Neuronal stem cell (in vitro differentiated cells): ENCODE measurements around the gene IMP4.
A peak's percentile ranks its signal among the peaks of the same experiment; 100 is the strongest.

Experiments used
- DNase-seq: peaks from one replicate; pipeline ENCODE4 v3.0.0-alpha.2; 2013; ENCODE audit warnings: low spot score
- H2AFZ ChIP-seq: one replicate; pipeline ENCODE4 v1.6.1; 2013; ENCODE audit warnings: mild to moderate bottlenecking, low read length, inconsistent platforms
- H2AK5ac ChIP-seq: 2 replicates; pipeline ENCODE4 v1.6.1; 2013; ENCODE audit warnings: low read depth, mild to moderate bottlenecking, inconsistent platforms, low read length, moderate library complexity, mixed read lengths
- H2BK120ac ChIP-seq: 2 replicates; pipeline ENCODE4 v1.6.1; 2013; ENCODE audit warnings: low read depth, mild to moderate bottlenecking, inconsistent platforms, low read length, moderate library complexity, mixed read lengths
- H2BK12ac ChIP-seq: one replicate; pipeline ENCODE4 v1.6.1; 2013; ENCODE audit warnings: low read length, inconsistent platforms
- H2BK15ac ChIP-seq: 2 replicates; pipeline ENCODE4 v1.6.1; 2013; ENCODE audit warnings: mild to moderate bottlenecking, low read length, inconsistent platforms, mixed read lengths
- H2BK5ac ChIP-seq: one replicate; pipeline ENCODE4 v1.6.1; 2013; ENCODE audit warnings: inconsistent platforms, mild to moderate bottlenecking, low read length, moderate library complexity
- H3K14ac ChIP-seq: one replicate; pipeline ENCODE4 v1.6.1; 2013; ENCODE audit warnings: low read length, inconsistent platforms
- H3K18ac ChIP-seq: 2 replicates; pipeline ENCODE4 v1.6.1; 2013; ENCODE audit warnings: low read length, inconsistent platforms
- H3K23ac ChIP-seq: 2 replicates; pipeline ENCODE4 v1.6.1; 2013; ENCODE audit warnings: low read depth, mild to moderate bottlenecking, mixed read lengths, low read length, inconsistent platforms; ENCODE audit not compliant: poor library complexity
- H3K27ac ChIP-seq: replicated peaks from 3 replicates; pipeline ENCODE4 v1.5.1; 2013; ENCODE audit warnings: low read length, inconsistent platforms
- H3K27me3 ChIP-seq, 3 experiments: 2 replicates each; pipeline ENCODE4 v1.6.1; 2013; ENCODE audit warnings: low read length in 3 of 3, mild to moderate bottlenecking in 2 of 3, inconsistent platforms in 1 of 3, low read depth in 1 of 3, mixed read lengths in 1 of 3, moderate library complexity in 1 of 3; ENCODE audit not compliant: control insufficient read depth in 3 of 3, insufficient read depth in 3 of 3
- H3K36me3 ChIP-seq, 2 donors: replicated peaks in 1 of 2; 2 replicates each; pipeline ENCODE4 v1.6.1; 2013; ENCODE audit warnings: low read length in 2 of 2; ENCODE audit not compliant: control insufficient read depth in 2 of 2, insufficient read depth in 2 of 2
- H3K4ac ChIP-seq: 2 replicates; pipeline ENCODE4 v1.6.1; 2013; ENCODE audit warnings: inconsistent platforms, mild to moderate bottlenecking, low read length, moderate library complexity
- H3K4me1 ChIP-seq, 2 donors: 1 replicate in 1 of 2; 2 replicates in 1 of 2; pipeline ENCODE4 v1.6.1; 2013; ENCODE audit warnings: low read length in 2 of 2, low read depth in 1 of 2; ENCODE audit not compliant: control insufficient read depth in 2 of 2, insufficient read depth in 1 of 2
- H3K4me2 ChIP-seq: one replicate; pipeline ENCODE4 v1.6.1; 2013; ENCODE audit warnings: mild to moderate bottlenecking, low read length, inconsistent platforms; ENCODE audit not compliant: insufficient read depth, poor library complexity, severe bottlenecking
- H3K4me3 ChIP-seq, 2 donors: 2 replicates each; pipeline ENCODE4 v1.5.1; 2013; ENCODE audit warnings: low read length in 2 of 2, mild to moderate bottlenecking in 2 of 2, inconsistent platforms in 1 of 2, moderate library complexity in 1 of 2
- H3K79me1 ChIP-seq: one replicate; pipeline ENCODE4 v1.6.1; 2013; ENCODE audit warnings: low read depth, mild to moderate bottlenecking, inconsistent platforms, low read length, moderate library complexity
- H3K9ac ChIP-seq: one replicate; pipeline ENCODE4 v1.6.1; 2013; ENCODE audit warnings: mild to moderate bottlenecking, low read depth, low read length, inconsistent platforms; ENCODE audit not compliant: poor library complexity
- H3K9me3 ChIP-seq, 2 donors: replicated peaks in 1 of 2; 2 replicates each; pipeline versions ENCODE3 to v1.6.1; 2013; ENCODE audit warnings: low read length in 2 of 2, mild to moderate bottlenecking in 2 of 2, inconsistent platforms in 1 of 2, low read depth in 1 of 2, mixed read lengths in 1 of 2, moderate library complexity in 1 of 2; ENCODE audit not compliant: control insufficient read depth in 2 of 2, insufficient read depth in 1 of 2
- H4K8ac ChIP-seq: one replicate; pipeline ENCODE4 v1.6.1; 2013; ENCODE audit warnings: low read depth, mild to moderate bottlenecking, inconsistent platforms, low read length, moderate library complexity
- H4K91ac ChIP-seq: one replicate; pipeline ENCODE4 v1.6.1; 2013; ENCODE audit warnings: low read length, low read depth, mild to moderate bottlenecking, inconsistent platforms; ENCODE audit not compliant: poor library complexity
- WGBS, 2 donors: extraction: QIAGEN DNeasy Blood & Tissue Kit; methylation state at CpG; one replicate each; pipeline ENCODE4 v1.1.7; 2013; ENCODE audit warnings: missing lambda C conversion rate in 2 of 2, mixed read lengths in 1 of 2; ENCODE audit not compliant: insufficient read length in 2 of 2, insufficient replicate concordance in 1 of 2; ENCODE audit errors: extremely low coverage in 2 of 2; 5-methylcytosine and 5-hydroxymethylcytosine counted together

IMP4 gene

DNA sequence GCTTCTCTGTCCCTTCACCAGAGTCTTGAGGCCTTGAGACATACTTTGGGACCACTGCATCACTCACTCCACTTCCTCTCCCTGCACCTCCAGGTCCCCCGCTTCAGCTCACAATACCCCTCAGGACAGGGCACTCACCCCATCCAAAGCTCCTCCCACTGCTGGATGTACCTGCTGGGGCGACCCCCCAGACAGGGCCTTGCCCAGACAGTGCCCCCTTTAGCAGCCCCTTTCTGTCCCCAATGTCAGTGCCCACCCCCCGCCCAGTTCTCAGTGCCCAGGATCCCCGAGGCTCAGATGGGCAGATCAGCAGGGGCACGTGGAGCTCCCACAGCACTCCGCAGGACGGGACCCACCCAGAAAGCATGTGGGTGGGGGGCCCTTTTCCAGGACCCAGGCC lies 23.8 kb upstream of the IMP4 start:
- Histone ChIP-seq H3K27ac (no peak overlapping the region), H3K9me3 (no peaks in the 10 kb centered on the region), H3K36me3 (no peaks in the 10 kb centered on the region), H3K79me1 (no peaks in the 10 kb centered on the region), H2BK15ac (no peak overlapping the region), H3K4ac (no peak overlapping the region), H2BK5ac (no peak overlapping the region), H2BK120ac (no peak overlapping the region), H3K14ac (no peak overlapping the region), H2AFZ (no peak overlapping the region), H2AK5ac (peak overlapping the region; percentile 36), H3K9ac (no peak overlapping the region), H3K4me2 (no peak overlapping the region), H3K4me1 (no peaks in the 10 kb centered on the region), H3K27me3 (peaks cover 0 to 9% (median 0%) of the 10 kb centered on the region in 3 experiments), H4K91ac (no peak overlapping the region), H3K18ac (peak overlapping the region; percentile 58), H3K4me3 (no peak overlapping the region), H2BK12ac (no peak overlapping the region), H4K8ac (no peak overlapping the region), H3K23ac (no peak overlapping the region)
- DNase-seq, result no peak
- no CpG with 5 or more reads among the region's 7 CpGs for whole genome bisulfite sequencing, 2 donors

DNA sequence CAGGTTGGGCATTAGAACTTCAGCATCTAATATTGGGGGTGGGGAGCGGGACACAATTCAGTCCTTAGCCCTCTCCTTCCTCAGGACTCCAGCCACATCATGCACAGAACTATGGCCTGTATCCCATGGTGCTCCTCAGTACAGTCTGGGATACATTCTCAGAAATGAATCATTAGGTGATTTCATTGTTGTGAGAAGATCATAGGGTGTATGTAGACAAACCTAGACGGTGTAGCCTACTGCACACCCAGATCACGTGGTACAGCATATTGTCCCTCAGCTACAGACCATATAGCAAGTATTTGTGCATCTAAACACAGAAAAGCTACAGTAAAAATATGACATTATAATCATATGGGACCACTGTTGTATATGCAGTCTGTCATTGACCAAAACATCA lies 23.2 kb upstream of the IMP4 start:
- Histone ChIP-seq H3K27ac (no peak overlapping the region), H3K36me3 (no peaks in the 10 kb centered on the region), H2BK15ac (no peak overlapping the region), H3K79me1 (no peaks in the 10 kb centered on the region), H4K91ac (no peak overlapping the region), H2BK5ac (no peak overlapping the region), H3K23ac (no peak overlapping the region), H2BK120ac (no peak overlapping the region), H3K4ac (no peak overlapping the region), H3K14ac (no peak overlapping the region), H2BK12ac (no peak overlapping the region), H3K18ac (no peak overlapping the region), H3K9me3 (no peaks in the 10 kb centered on the region), H2AK5ac (no peak overlapping the region), H4K8ac (no peak overlapping the region), H3K4me2 (no peak overlapping the region), H2AFZ (no peak overlapping the region), H3K27me3 (peaks cover 0 to 12% (median 0%) of the 10 kb centered on the region in 3 experiments), H3K4me3 (no peak overlapping the region), H3K4me1 (no peaks in the 10 kb centered on the region), H3K9ac (no peak overlapping the region)
- no CpG with 5 or more reads among the region's 3 CpGs for WGBS, 2 donors
- no peak for DNase-seq

- Histone ChIP-seq H3K36me3 (no peaks in the 10 kb centered on the region), H3K23ac (no peak overlapping the region), H4K91ac (no peak overlapping the region), H3K79me1 (no peaks in the 10 kb centered on the region), H2AFZ (peak overlapping the region; percentile 41), H2BK12ac (no peak overlapping the region), H2AK5ac (no peak overlapping the region), H3K4me3 (no peak overlapping the region), H2BK5ac (no peak overlapping the region), H3K27ac (no peak overlapping the region), H3K4ac (no peak overlapping the region), H3K4me2 (no peak overlapping the region), H3K27me3 (peaks cover 0 to 21% (median 0%) of the 10 kb centered on the region in 3 experiments), H2BK120ac (peak overlapping the region; percentile 31), H3K9ac (no peak overlapping the region), H3K4me1 (peaks cover 0 to 5% of the 10 kb centered on the region in 2 donors), H3K9me3 (no peaks in the 10 kb centered on the region), H3K14ac (no peak overlapping the region), H2BK15ac (peak overlapping the region; percentile 73), H4K8ac (no peak overlapping the region), H3K18ac (peak overlapping the region; percentile 80)
- DNase-seq, result no peak
- WGBS, 2 donors, result no CpG with 5 or more reads among the region's 43 CpGs
Measured at GRCh38 chr2:130327703-130328527, 14.8 kb upstream of the IMP4 start.

GRCh38 chr2:130328710-130329109 lies 14.0 kb upstream of the IMP4 start:
- Histone ChIP-seq H2BK15ac (no peak overlapping the region), H3K23ac (no peak overlapping the region), H3K14ac (no peak overlapping the region), H3K4ac (no peak overlapping the region), H4K8ac (no peak overlapping the region), H3K4me2 (no peak overlapping the region), H3K4me3 (no peak overlapping the region), H2BK5ac (no peak overlapping the region), H3K18ac (no peak overlapping the region), H2BK120ac (no peak overlapping the region), H3K4me1 (peaks cover 0 to 5% of the 10 kb centered on the region in 2 donors), H3K36me3 (no peaks in the 10 kb centered on the region), H4K91ac (no peak overlapping the region), H3K27ac (no peak overlapping the region), H3K9me3 (no peaks in the 10 kb centered on the region), H2AFZ (peak overlapping the region; percentile 32), H3K9ac (no peak overlapping the region), H2AK5ac (no peak overlapping the region), H2BK12ac (no peak overlapping the region), H3K27me3 (peaks cover 0 to 21% (median 0%) of the 10 kb centered on the region in 3 experiments), H3K79me1 (no peaks in the 10 kb centered on the region)
- no CpG with 5 or more reads among the region's 2 CpGs for WGBS, 2 donors
- no peak for DNase-seq
